ENCODE data around the gene TPBG.
"Not testable (repeated sequence)": the region's sequence is repeated elsewhere in the genome, so short reads cannot be mapped to it uniquely, and the experiment has no call there.

Gene TPBG

GRCh38 chr6:82381278-82381677 is 17.7 kb downstream of the TPBG start:
- no peak overlapping the region for H3K9ac ChIP-seq (ENCODE audit: low read depth, low read length)
- H3K27me3 ChIP-seq (ENCODE audit: control insufficient read depth, insufficient read depth, low read length) = no peaks in the 10 kb centered on the region
- peaks cover 4% of the 10 kb centered on the region for H3K9me3 ChIP-seq (ENCODE audit: control insufficient read depth, insufficient read depth, low read length)
- no peak overlapping the region for H3K4me3 ChIP-seq (ENCODE audit: low read depth, low read length)
- peaks cover 5% of the 10 kb centered on the region for H3K4me1 ChIP-seq (ENCODE audit: control insufficient read depth, insufficient read depth, low read length)
- H3K36me3 ChIP-seq (ENCODE audit: control insufficient read depth, insufficient read depth, low read length) = no peaks in the 10 kb centered on the region

GRCh38 chr6:82385102-82385501 is 21.5 kb downstream of the TPBG start:
- H3K9ac ChIP-seq (ENCODE audit: low read depth, low read length) = no peak overlapping the region
- H3K4me3 ChIP-seq (ENCODE audit: low read depth, low read length) = no peak overlapping the region
- H3K4me1 ChIP-seq (ENCODE audit: control insufficient read depth, insufficient read depth, low read length) = peaks cover 5% of the 10 kb centered on the region
- no peaks in the 10 kb centered on the region for H3K9me3 ChIP-seq (ENCODE audit: control insufficient read depth, insufficient read depth, low read length)
- no peaks in the 10 kb centered on the region for H3K27me3 ChIP-seq (ENCODE audit: control insufficient read depth, insufficient read depth, low read length)
- no peaks in the 10 kb centered on the region for H3K36me3 ChIP-seq (ENCODE audit: control insufficient read depth, insufficient read depth, low read length)

- Histone ChIP-seq H3K9me3 (ENCODE audit: control insufficient read depth, insufficient read depth, low read length) (no peaks in the 10 kb centered on the region), H3K4me1 (ENCODE audit: control insufficient read depth, insufficient read depth, low read length) (peaks cover 5% of the 10 kb centered on the region)
Measured at GRCh38 chr6:82385546-82385945, 21.9 kb downstream of the TPBG start.

GRCh38 chr6:82385961-82386360 is 22.3 kb downstream of the TPBG start:
- H3K36me3 ChIP-seq (ENCODE audit: control insufficient read depth, insufficient read depth, low read length) = no peaks in the 10 kb centered on the region
- H3K27me3 ChIP-seq (ENCODE audit: control insufficient read depth, insufficient read depth, low read length) = no peaks in the 10 kb centered on the region
- no peaks in the 10 kb centered on the region for H3K9me3 ChIP-seq (ENCODE audit: control insufficient read depth, insufficient read depth, low read length)
- no peak overlapping the region for H3K9ac ChIP-seq (ENCODE audit: low read depth, low read length)
- H3K4me3 ChIP-seq (ENCODE audit: low read depth, low read length) = no peak overlapping the region
- peaks cover 5% of the 10 kb centered on the region for H3K4me1 ChIP-seq (ENCODE audit: control insufficient read depth, insufficient read depth, low read length)

More at GRCh38 chr6:82385546-82385945, 21.9 kb downstream of the TPBG start:
- Histone ChIP-seq H3K4me3 (ENCODE audit: low read depth, low read length) (no peak overlapping the region), H3K9ac (ENCODE audit: low read depth, low read length) (no peak overlapping the region), H3K27me3 (ENCODE audit: control insufficient read depth, insufficient read depth, low read length) (no peaks in the 10 kb centered on the region), H3K36me3 (ENCODE audit: control insufficient read depth, insufficient read depth, low read length) (no peaks in the 10 kb centered on the region)

DNA sequence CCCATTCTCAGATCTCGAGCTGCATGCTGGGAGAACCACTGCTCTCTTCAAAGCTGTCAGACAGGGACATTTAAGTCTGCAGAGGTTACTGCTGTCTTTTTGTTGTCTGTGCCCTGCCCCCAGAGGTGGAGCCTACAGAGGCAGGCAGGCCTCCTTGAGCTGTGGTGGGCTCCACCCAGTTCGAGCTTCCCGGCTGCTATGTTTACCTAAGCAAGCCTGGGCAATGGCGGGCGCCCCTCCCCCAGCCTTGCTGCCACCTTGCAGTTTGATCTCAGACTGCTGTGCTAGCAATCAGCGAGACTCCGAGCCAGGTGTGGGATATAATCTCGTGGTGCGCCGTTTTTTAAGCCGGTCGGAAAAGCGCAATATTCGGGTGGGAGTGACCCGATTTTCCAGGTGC is 31.2 kb downstream of the TPBG start:
- not testable (repeated sequence) for H3K4me3 ChIP-seq (ENCODE audit: low read depth, low read length); H3K36me3 ChIP-seq (ENCODE audit: control insufficient read depth, insufficient read depth, low read length); H3K9me3 ChIP-seq (ENCODE audit: control insufficient read depth, insufficient read depth, low read length); H3K9ac ChIP-seq (ENCODE audit: low read depth, low read length); H3K27me3 ChIP-seq (ENCODE audit: control insufficient read depth, insufficient read depth, low read length); H3K4me1 ChIP-seq (ENCODE audit: control insufficient read depth, insufficient read depth, low read length)

DNA sequence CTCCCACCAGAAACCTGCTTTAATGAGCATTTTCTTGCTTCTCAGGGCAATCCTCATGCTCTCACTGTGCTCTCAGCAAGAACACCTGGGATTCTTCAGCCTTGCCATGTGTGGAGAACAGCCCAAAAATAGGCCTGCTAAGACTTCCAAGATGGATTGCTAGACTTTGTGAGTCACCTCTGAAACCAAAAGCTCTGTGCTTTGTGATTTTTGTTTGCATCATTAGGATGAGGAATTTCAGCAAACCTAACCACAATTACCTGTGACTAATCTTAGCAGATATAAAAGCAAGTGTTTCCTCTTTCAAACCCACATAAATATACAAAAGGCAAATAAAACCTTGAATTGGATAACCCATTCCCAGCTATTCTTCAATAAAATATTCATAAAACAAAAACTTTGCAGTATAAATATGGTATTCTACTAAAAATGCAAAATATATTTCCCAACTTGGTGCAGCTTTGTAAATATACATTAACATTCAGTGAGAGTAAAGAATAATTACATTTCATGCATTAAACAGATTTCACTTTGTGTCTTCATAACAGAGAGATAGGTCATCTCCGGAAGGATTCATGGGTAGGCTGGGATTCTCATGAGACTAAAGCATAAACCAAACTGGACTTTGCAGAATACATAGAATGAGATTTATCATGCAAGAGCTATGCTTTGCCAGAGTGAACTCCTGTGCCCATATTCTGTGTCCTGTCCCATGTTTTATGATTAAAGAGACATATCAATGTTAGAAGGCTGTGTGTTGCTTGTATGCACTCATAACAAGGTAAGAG is 33.5 kb downstream of the TPBG start:
- Histone ChIP-seq H3K9ac (ENCODE audit: low read depth, low read length) (no peak overlapping the region), H3K27me3 (ENCODE audit: control insufficient read depth, insufficient read depth, low read length) (no peaks in the 10 kb centered on the region), H3K4me1 (ENCODE audit: control insufficient read depth, insufficient read depth, low read length) (no peaks in the 10 kb centered on the region), H3K9me3 (ENCODE audit: control insufficient read depth, insufficient read depth, low read length) (no peaks in the 10 kb centered on the region), H3K36me3 (ENCODE audit: control insufficient read depth, insufficient read depth, low read length) (no peaks in the 10 kb centered on the region), H3K4me3 (ENCODE audit: low read depth, low read length) (no peak overlapping the region)

- Histone ChIP-seq H3K9me3 (ENCODE audit: control insufficient read depth, insufficient read depth, low read length) (no peaks in the 10 kb centered on the region), H3K27me3 (ENCODE audit: control insufficient read depth, insufficient read depth, low read length) (no peaks in the 10 kb centered on the region), H3K9ac (ENCODE audit: low read depth, low read length) (no peak overlapping the region), H3K36me3 (ENCODE audit: control insufficient read depth, insufficient read depth, low read length) (no peaks in the 10 kb centered on the region), H3K4me3 (ENCODE audit: low read depth, low read length) (no peak overlapping the region), H3K4me1 (ENCODE audit: control insufficient read depth, insufficient read depth, low read length) (no peaks in the 10 kb centered on the region)
Measured at GRCh38 chr6:82397962-82398692, 34.5 kb downstream of the TPBG start.

DNA sequence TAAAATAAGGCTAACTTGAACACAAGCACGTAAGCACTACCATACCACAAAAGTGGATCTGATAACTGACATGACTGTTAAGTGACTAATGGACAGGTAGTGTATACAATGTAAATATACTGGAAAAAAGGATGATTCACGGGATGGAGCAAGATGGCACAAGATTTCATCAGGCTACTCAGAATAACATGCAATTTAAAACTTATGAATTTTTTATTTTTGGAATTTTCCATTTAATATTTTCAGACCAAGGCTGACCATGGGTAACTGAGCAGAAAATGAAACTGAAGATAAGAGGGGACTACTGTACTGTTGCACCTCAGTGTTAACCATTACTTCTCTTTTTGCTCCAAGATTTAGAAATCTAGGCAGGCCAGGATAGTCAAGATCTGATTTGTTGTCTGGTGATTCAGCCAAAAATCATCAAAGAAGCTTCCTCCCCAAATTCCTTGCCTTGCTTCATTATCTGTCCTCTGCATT is 45.4 kb downstream of the TPBG start:
- H3K36me3 ChIP-seq (ENCODE audit: control insufficient read depth, insufficient read depth, low read length) = no peaks in the 10 kb centered on the region
- H3K4me3 ChIP-seq (ENCODE audit: low read depth, low read length) = no peak overlapping the region
- no peaks in the 10 kb centered on the region for H3K4me1 ChIP-seq (ENCODE audit: control insufficient read depth, insufficient read depth, low read length)
- H3K9ac ChIP-seq (ENCODE audit: low read depth, low read length) = no peak overlapping the region
- no peaks in the 10 kb centered on the region for H3K27me3 ChIP-seq (ENCODE audit: control insufficient read depth, insufficient read depth, low read length)
- H3K9me3 ChIP-seq (ENCODE audit: control insufficient read depth, insufficient read depth, low read length) = no peaks in the 10 kb centered on the region

GRCh38 chr6:82410151-82410648 is 46.6 kb downstream of the TPBG start:
- H3K36me3 ChIP-seq (ENCODE audit: control insufficient read depth, insufficient read depth, low read length) = no peaks in the 10 kb centered on the region
- H3K4me3 ChIP-seq (ENCODE audit: low read depth, low read length) = no peak overlapping the region
- H3K9me3 ChIP-seq (ENCODE audit: control insufficient read depth, insufficient read depth, low read length) = no peaks in the 10 kb centered on the region
- no peak overlapping the region for H3K9ac ChIP-seq (ENCODE audit: low read depth, low read length)
- no peaks in the 10 kb centered on the region for H3K4me1 ChIP-seq (ENCODE audit: control insufficient read depth, insufficient read depth, low read length)
- H3K27me3 ChIP-seq (ENCODE audit: control insufficient read depth, insufficient read depth, low read length) = no peaks in the 10 kb centered on the region

- no peaks in the 10 kb centered on the region for H3K36me3 ChIP-seq (ENCODE audit: control insufficient read depth, insufficient read depth, low read length)
- H3K4me1 ChIP-seq (ENCODE audit: control insufficient read depth, insufficient read depth, low read length) = no peaks in the 10 kb centered on the region
- no peaks in the 10 kb centered on the region for H3K27me3 ChIP-seq (ENCODE audit: control insufficient read depth, insufficient read depth, low read length)
- no peak overlapping the region for H3K9ac ChIP-seq (ENCODE audit: low read depth, low read length)
- no peaks in the 10 kb centered on the region for H3K9me3 ChIP-seq (ENCODE audit: control insufficient read depth, insufficient read depth, low read length)
- H3K4me3 ChIP-seq (ENCODE audit: low read depth, low read length) = no peak overlapping the region
Measured at GRCh38 chr6:82413868-82414267, 50.3 kb downstream of the TPBG start.

GRCh38 chr6:82415820-82416219 is 52.2 kb downstream of the TPBG start:
- no peaks in the 10 kb centered on the region for H3K4me1 ChIP-seq (ENCODE audit: control insufficient read depth, insufficient read depth, low read length)
- H3K9me3 ChIP-seq (ENCODE audit: control insufficient read depth, insufficient read depth, low read length) = no peaks in the 10 kb centered on the region
- no peaks in the 10 kb centered on the region for H3K36me3 ChIP-seq (ENCODE audit: control insufficient read depth, insufficient read depth, low read length)
- no peak overlapping the region for H3K4me3 ChIP-seq (ENCODE audit: low read depth, low read length)
- H3K9ac ChIP-seq (ENCODE audit: low read depth, low read length) = no peak overlapping the region
- no peaks in the 10 kb centered on the region for H3K27me3 ChIP-seq (ENCODE audit: control insufficient read depth, insufficient read depth, low read length)

DNA sequence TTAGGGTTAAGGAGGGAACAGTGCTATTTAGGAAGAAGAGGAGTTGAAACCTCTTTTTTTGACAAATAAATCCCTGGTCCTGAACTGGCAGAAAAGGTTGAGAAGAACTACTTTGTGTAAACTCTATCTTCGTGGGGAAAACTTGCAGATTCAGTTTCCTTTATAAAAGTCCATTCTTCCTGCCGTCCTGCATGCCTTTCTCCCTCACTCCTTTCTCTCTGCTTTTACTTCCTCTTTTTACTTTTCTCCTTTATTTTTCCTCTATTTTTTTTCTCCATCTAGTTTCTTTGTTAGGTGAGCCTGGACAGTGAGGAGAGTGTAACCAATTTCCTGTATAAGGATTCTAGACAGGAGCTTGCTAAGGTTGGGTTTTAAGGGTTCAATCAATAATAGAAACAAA is 52.7 kb downstream of the TPBG start:
- H3K9me3 ChIP-seq (ENCODE audit: control insufficient read depth, insufficient read depth, low read length) = no peaks in the 10 kb centered on the region
- no peak overlapping the region for H3K9ac ChIP-seq (ENCODE audit: low read depth, low read length)
- H3K27me3 ChIP-seq (ENCODE audit: control insufficient read depth, insufficient read depth, low read length) = no peaks in the 10 kb centered on the region
- no peak overlapping the region for H3K4me3 ChIP-seq (ENCODE audit: low read depth, low read length)
- H3K4me1 ChIP-seq (ENCODE audit: control insufficient read depth, insufficient read depth, low read length) = no peaks in the 10 kb centered on the region
- no peaks in the 10 kb centered on the region for H3K36me3 ChIP-seq (ENCODE audit: control insufficient read depth, insufficient read depth, low read length)

Measured in iPS-15b (cell line).